ENCODE results near the gene TRIM40.

TRIM40 gene

GRCh38 chr6:30102970-30103871, 32.7 kb upstream of the TRIM40 start:
- peak; percentile 88 for DNase-seq (ENCODE audit: low read depth)
- peak overlapping the region; percentile 51 for H3K4me3 ChIP-seq (replicated peaks; ENCODE audit: low read depth, low read length)
- TF ChIP-seq CTCF (IDR thresholded peaks at IDR 0.05; ENCODE audit: low read length, missing control alignments) = peak; percentile 87

GRCh38 chr6:30103872-30104179, 32.1 kb upstream of the TRIM40 start:
- TF ChIP-seq CTCF (IDR thresholded peaks at IDR 0.05; ENCODE audit: low read length, missing control alignments) = no peak
- H3K4me3 ChIP-seq (replicated peaks; ENCODE audit: low read depth, low read length) = no peak overlapping the region

DNA sequence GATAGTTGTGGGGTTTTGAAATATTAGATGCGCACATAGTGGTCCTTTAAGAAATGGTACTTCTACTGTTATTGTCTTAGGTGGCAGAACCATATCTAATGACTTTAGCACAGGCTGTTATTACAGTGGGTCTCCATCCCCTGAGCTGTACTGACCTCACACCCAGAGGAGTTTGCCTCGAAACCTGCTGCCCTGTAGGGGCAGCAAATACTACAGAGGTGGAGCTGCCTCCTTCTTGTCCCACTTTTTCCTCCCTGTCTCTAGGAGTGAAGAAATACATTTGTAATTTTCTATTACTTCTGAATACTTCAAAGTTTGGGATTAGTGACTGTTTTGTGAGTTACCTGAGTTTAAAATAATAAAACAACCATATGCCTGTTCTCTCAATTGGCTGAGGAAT, 31.3 kb upstream of the TRIM40 start:
- H3K4me3 ChIP-seq (replicated peaks; ENCODE audit: low read depth, low read length) = no peak overlapping the region
- no peak for DNase-seq (ENCODE audit: low read depth)
- no peak for TF ChIP-seq CTCF (IDR thresholded peaks at IDR 0.05; ENCODE audit: low read length, missing control alignments)

More at GRCh38 chr6:30103872-30104179, 32.1 kb upstream of the TRIM40 start:
- DNase-seq (ENCODE audit: low read depth) = no peak

- no peak for DNase-seq (ENCODE audit: low read depth)
- TF ChIP-seq CTCF (IDR thresholded peaks at IDR 0.05; ENCODE audit: low read length, missing control alignments) = no peak
- no peak overlapping the region for H3K4me3 ChIP-seq (replicated peaks; ENCODE audit: low read depth, low read length)
These were observed 24.6 kb upstream of the TRIM40 start for GRCh38 chr6:30111266-30111856.

- TF ChIP-seq CTCF (IDR thresholded peaks at IDR 0.05; ENCODE audit: low read length, missing control alignments) = no peak
- no peak for DNase-seq (ENCODE audit: low read depth)
- no peak overlapping the region for H3K4me3 ChIP-seq (replicated peaks; ENCODE audit: low read depth, low read length)
These were observed 23.4 kb upstream of the TRIM40 start for GRCh38 chr6:30112402-30112994.

DNA sequence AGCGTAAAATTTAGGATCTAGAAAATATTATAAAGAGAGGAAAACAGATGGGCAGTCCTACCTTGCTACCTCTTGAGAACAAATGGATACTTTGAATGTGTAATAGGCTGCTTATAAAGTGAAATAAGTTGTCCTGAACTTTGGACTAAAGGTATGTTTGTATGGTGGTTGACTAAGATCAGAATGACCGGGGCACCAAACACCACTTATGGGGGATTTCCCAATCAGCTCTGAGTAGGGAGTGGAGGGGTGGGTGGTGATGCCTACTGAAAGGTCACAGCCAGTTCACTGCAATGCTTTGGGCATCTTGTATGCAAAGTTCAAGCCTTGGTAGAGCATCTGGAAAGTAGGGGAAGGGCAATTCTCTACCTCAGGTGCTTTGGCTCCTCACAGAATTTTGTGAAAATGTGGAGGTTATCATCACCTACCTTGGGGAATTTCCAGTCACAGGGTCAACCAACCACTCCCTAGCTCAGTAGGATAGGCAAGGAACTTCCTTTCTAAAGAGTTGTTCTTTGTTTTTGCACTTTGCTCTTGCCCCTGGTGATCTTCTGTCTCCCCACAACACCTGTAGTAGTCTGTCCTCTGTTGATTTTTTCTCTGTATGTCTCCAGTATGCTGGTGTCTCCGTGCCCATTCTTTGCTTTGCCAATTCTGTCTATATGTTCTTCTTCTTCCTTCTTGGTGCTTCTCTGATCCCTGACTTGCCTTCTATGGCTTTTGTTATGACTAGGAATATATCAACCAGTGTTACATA, 22.8 kb upstream of the TRIM40 start, which contains the start of gene TRIM31:
Gene TRIM31, minus strand, starts transcription at position 88 of the 757 bp plus-strand sequence. CDS start 285 bp downstream, outside the sequence.
- H3K4me3 ChIP-seq (replicated peaks; ENCODE audit: low read depth, low read length) = no peak within 1 kb of the TSS
- DNase-seq (ENCODE audit: low read depth) = no peak
- no peak for TF ChIP-seq CTCF (IDR thresholded peaks at IDR 0.05; ENCODE audit: low read length, missing control alignments)
